Measurements from ENCODE around the gene PAPPA2.
"Not testable (repeated sequence)": the region's sequence is repeated elsewhere in the genome, so short reads cannot be mapped to it uniquely, and the experiment has no call there.

The PAPPA2 gene

DNA sequence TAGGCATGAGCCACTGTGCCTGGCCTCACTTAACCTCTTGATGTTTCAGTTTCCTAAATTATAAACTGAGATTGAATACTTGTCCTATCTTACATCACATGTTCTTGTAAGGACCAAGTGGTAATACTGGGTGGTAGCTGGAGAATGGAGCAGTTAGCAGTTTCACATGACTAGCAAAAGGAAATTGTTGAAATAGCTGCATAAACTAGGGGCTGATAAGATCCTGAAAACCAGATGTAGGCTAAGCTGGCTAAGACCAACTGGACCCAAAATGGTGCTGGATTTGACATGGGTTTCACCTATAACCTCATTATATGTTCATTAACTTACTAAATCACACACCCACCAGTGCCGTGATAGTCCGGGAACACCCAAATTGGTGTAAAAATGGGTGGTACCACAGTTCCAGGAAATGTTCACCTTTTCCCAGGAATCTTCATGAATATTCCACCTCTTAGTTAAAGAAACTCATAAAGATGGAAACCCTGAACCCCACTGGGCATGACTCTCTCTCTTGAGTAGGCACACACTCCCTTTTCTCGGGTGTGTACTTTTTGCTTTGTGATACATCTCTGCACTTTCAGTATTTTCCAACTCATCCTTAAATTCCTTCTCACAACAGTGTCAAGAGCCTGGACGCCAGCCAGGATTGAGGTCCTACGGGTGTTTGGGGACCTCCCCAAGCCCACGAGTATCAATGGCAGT, at the start of gene PAPPA2:
Gene PAPPA2 (plus strand): TSS at position 502 of the 705 bp plus-strand sequence. CDS start 93,148 bp downstream, outside the sequence.
- in situ Hi-C loops (cut with HindIII; ENCODE audit: low pct_ligation_motif_present, low pct_unique_long_range_greater_than_20kb, low sequenced_read_pairs) = no loop called here
- DNase-seq = no peak

- no peak for DNase-seq
- in situ Hi-C loops (cut with HindIII; ENCODE audit: low pct_ligation_motif_present, low pct_unique_long_range_greater_than_20kb, low sequenced_read_pairs) = no loop called here
Observed at GRCh38 chr1:176416777-176417176, 46.2 kb upstream of the PAPPA2 start.

- in situ Hi-C loops (cut with HindIII; ENCODE audit: low pct_ligation_motif_present, low pct_unique_long_range_greater_than_20kb, low sequenced_read_pairs); DNase-seq: not testable (repeated sequence)
Observed at GRCh38 chr1:176419608-176420007, 43.4 kb upstream of the PAPPA2 start.

DNA sequence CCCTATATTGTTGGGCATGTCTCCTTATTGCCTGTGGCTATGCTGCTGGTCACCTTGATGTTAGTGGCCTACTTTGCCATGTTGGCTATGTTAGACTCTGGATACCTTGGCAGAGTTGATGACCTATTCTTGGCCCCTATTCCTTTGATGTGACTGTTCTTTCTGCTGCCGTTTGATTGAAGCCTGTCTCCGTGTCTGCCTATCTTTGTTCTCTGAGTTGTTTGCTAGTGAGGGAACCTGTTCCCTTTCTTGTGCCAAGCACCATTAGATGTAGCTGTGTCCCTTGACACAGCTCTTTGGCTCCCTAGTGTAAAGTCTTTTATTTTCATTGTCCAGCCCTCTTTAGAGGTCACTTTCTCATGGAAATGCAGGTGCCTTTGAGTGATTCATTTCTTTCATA, 28.7 kb upstream of the PAPPA2 start:
- no peak for DNase-seq
- in situ Hi-C loops (cut with HindIII; ENCODE audit: low pct_ligation_motif_present, low pct_unique_long_range_greater_than_20kb, low sequenced_read_pairs) = no loop called here

- in situ Hi-C loops (cut with HindIII; ENCODE audit: low pct_ligation_motif_present, low pct_unique_long_range_greater_than_20kb, low sequenced_read_pairs) = no loop called here
- DNase-seq = no peak
Observed at GRCh38 chr1:176436251-176436650, 26.7 kb upstream of the PAPPA2 start.

DNA sequence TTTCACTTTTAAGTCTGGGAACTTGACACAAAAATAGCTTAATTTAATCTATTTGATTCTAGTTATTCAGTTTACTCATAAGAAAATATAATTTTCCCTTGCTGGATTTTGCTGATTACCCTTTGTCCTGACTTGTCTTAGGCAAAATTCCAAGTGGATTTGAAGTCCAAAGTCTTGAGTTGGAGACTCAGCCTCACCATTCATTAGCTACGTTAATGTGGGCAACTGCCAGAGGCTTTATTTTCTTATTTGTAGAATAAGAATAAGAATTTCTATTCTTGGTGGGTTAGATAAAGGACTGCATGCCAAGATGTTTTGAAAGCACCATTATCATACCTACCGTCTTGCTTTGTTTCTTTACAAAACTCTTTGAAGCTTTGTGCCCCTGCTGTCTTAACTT, 22.8 kb upstream of the PAPPA2 start:
- in situ Hi-C loops (cut with HindIII; ENCODE audit: low pct_ligation_motif_present, low pct_unique_long_range_greater_than_20kb, low sequenced_read_pairs) = no loop called here

GRCh38 chr1:176444286-176444685, 18.7 kb upstream of the PAPPA2 start:
- in situ Hi-C loops (cut with HindIII; ENCODE audit: low pct_ligation_motif_present, low pct_unique_long_range_greater_than_20kb, low sequenced_read_pairs) = no loop called here
- no peak for DNase-seq

More for the DNA sequence above, 22.8 kb upstream of the PAPPA2 start:
- no peak for DNase-seq

GRCh38 chr1:176445402-176445801, 17.6 kb upstream of the PAPPA2 start:
- DNase-seq = no peak
- in situ Hi-C loops (cut with HindIII; ENCODE audit: low pct_ligation_motif_present, low pct_unique_long_range_greater_than_20kb, low sequenced_read_pairs) = no loop called here

DNA sequence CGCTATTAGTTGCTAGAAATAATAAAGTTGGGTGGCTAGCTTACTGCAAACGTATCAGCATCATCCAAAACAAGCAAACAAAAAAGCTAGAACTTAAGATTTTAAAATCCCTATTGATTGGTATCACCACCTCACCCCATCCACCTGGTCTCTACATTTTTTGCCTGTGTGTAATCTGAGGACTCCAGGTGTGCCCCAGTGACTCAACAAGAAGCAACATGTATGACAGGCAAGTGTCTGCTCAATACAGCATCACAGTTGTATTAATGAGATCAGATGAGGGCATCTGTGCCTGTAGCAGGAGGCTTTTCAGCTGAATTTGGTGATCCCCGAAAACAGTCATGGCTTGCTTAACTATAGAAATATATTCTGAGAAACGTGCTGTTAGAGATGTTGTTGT, 14.6 kb upstream of the PAPPA2 start:
- DNase-seq = no peak
- in situ Hi-C loops (cut with HindIII; ENCODE audit: low pct_ligation_motif_present, low pct_unique_long_range_greater_than_20kb, low sequenced_read_pairs) = no loop called here

DNA sequence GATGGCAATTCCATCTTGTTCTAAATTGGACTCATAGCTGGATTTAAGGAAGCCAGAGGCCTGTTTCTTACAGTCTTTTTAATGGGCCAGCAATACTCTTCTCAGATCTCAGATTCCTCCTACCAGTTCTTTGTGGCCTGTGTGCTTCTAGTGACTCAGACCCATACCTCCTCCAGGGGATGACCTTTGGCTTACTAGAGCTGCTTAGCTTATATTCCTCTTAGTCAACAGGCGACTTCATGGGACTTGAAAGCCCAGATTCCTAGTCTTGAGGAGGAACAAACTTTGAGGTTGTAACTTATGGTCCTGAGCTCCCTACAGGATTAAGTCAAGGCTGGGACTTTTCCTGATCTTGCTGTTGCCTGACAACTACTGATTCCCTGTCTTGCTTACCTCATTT, 12.4 kb upstream of the PAPPA2 start:
- DNase-seq = peak; percentile 49
- in situ Hi-C loops (cut with HindIII; ENCODE audit: low pct_ligation_motif_present, low pct_unique_long_range_greater_than_20kb, low sequenced_read_pairs) = no loop called here

GRCh38 chr1:176451741-176452140, 11.2 kb upstream of the PAPPA2 start:
- DNase-seq; in situ Hi-C loops (cut with HindIII; ENCODE audit: low pct_ligation_motif_present, low pct_unique_long_range_greater_than_20kb, low sequenced_read_pairs): not testable (repeated sequence)

- no peak for DNase-seq
- in situ Hi-C loops (cut with HindIII; ENCODE audit: low pct_ligation_motif_present, low pct_unique_long_range_greater_than_20kb, low sequenced_read_pairs) = no loop called here
Observed at GRCh38 chr1:176456795-176457194, 6.2 kb upstream of the PAPPA2 start.

DNA sequence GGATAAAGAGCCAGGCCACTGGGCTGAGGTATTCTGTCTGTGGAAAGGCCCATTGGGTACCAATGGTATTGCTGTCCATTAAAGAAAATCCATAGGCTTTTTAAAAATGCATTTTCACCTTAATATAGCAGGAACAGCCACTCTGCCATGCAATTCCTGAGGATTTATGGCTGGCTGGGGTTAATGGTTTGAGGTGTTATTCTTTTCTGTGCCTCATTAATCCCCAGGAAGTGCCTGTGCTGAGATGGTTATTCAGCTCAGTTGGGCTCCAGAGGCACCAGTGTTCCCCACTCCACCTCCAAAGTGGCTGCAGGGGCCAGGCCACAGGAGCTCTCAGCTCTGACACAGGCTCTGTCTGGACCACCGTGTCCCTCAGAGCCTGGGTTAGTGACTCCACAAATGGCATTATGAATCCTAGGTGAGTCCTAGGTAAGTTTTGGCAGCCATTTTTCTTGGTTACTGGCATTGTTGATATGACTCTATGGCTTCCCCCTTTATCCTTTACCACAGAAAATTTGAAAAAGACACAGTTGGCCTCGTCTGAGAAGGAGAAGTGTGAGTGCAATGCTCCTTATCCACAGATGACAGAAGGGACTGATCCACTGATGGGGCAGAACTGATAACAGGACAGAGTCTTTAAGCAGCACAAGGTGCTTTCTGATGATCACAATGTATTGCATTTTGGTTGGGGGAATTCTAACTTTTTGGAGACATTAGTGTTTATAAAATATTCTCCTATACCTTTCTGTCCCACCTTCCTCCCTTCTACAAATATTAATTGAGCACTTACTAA, 2.2 kb upstream of the PAPPA2 start:
- DNase-seq = no peak
- in situ Hi-C loops (cut with HindIII; ENCODE audit: low pct_ligation_motif_present, low pct_unique_long_range_greater_than_20kb, low sequenced_read_pairs) = no loop called here

GRCh38 chr1:176461576-176461975, 1.4 kb upstream of the PAPPA2 start:
- DNase-seq = no peak
- in situ Hi-C loops (cut with HindIII; ENCODE audit: low pct_ligation_motif_present, low pct_unique_long_range_greater_than_20kb, low sequenced_read_pairs) = no loop called here

DNA sequence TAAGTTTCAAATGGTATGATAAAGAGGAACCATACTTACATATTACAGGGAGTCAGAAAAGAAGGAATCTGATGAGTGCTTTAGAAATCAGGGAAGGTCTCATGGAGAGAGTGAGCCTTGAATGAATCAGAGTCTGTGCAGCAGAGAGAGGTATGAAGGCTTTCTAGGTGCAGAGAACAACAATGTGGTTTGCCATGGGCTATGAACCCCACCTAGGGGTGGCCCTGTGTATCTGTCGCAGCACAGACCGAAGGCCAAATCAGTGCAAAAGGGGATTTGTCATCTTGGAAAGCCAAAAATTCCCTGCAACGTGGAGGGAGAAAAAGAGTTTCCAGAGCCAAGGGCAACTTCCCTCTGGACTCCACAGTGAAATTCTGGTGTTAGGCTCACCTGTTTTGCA, 3.5 kb downstream of the PAPPA2 start:
- peak; percentile 33 for DNase-seq
- in situ Hi-C loops (cut with HindIII; ENCODE audit: low pct_ligation_motif_present, low pct_unique_long_range_greater_than_20kb, low sequenced_read_pairs) = no loop called here

- in situ Hi-C loops (cut with HindIII; ENCODE audit: low pct_ligation_motif_present, low pct_unique_long_range_greater_than_20kb, low sequenced_read_pairs) = no loop called here
- DNase-seq = no peak
Observed at GRCh38 chr1:176469450-176470010, 6.6 kb downstream of the PAPPA2 start.

GRCh38 chr1:176471338-176472121, 8.6 kb downstream of the PAPPA2 start:
- in situ Hi-C loops (cut with HindIII; ENCODE audit: low pct_ligation_motif_present, low pct_unique_long_range_greater_than_20kb, low sequenced_read_pairs) = no loop called here
- no peak for DNase-seq

GRCh38 chr1:176479971-176480370, 17.0 kb downstream of the PAPPA2 start:
- DNase-seq = no peak
- in situ Hi-C loops (cut with HindIII; ENCODE audit: low pct_ligation_motif_present, low pct_unique_long_range_greater_than_20kb, low sequenced_read_pairs) = no loop called here

DNA sequence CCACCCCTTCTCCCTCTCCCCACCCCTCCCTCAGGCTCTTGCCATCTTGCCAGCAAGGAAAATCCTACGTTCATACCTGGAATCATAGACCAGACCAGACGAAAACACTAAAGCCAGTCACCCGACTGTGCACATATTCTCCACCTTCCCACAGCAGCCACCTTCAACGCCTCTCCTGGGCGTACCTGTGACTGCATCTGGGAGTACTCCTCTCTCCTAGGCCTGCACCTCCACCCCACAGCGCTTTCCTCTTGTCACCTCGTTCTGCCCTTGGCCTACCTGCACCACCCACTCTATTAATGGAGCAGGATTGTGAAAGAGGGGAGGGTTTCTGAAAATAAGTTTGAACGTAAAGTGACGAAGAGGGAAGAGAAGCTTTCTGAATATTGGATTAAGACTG, 17.8 kb downstream of the PAPPA2 start:
- no peak for DNase-seq
- in situ Hi-C loops (cut with HindIII; ENCODE audit: low pct_ligation_motif_present, low pct_unique_long_range_greater_than_20kb, low sequenced_read_pairs) = no loop called here
